Measurements from ENCODE around the gene GOLT1A.

GOLT1A gene

GRCh38 chr1:204154568-204155255 is 59.1 kb downstream of the GOLT1A start:
- no peak for DNase-seq (ENCODE audit: low spot score)

DNA sequence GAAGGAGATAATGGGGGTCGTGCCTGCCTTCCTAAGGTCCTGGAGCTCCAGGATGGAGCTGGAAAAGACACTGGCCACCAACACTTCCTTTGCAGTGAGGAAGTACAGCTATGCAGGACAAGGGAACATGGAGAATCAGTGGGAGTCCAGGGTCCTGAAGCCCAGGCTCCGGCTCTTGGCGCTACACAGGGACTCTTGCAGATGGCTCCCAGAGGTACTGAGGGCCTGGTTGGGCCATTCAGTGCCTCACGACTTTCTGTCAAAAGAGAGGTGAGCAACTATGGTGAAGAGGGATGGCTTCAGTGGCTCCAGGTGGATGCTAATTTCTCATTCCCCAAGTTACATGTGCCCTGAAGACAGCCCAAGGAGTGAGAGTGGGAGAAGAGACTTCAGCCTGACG is 60.1 kb downstream of the GOLT1A start:
- DNase-seq (ENCODE audit: low spot score), result no peak

GRCh38 chr1:204152310-204153044 is 61.3 kb downstream of the GOLT1A start:
- no peak for DNase-seq (ENCODE audit: low spot score)

DNA sequence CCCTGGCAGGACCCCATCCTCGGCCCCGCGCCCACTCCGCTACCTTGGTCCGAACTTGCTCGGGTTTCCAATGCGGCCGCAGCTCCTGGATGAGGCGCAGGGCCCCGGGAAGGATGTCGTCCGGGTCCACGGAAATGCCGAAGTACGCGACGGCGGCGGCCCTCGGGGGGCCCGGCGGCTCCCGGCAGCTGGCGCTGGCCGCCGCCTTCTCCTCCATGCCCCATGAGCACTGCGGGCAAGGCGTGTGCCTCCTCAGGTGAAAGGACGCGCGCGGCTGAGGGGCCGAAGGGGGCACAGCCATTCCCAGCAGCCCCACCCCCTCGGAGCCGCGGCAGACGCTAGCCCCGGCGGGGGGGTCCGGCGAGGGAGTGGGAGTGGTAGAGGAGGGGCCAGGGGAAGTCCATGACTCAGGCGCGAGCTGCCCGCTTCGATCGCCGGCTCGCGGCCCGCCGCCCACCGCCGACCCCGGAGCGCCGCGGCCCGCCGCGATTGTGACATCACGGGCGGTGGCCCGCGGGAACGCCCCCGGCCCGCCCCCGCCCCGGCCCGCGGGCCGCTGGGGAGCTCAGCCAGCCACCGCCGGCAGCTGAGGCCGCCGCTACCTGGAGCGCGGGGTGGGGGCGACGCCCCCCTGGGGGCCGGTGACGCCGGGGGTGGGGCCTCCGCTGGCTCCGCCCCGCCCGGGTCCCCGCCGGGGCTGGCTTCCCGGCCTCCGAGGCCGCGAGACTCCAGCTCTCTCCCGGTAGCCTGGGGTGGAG is 62.1 kb downstream of the GOLT1A start, which contains the start of gene ETNK2:
ETNK2 (minus strand) TSS at position 493 of the 758 bp plus-strand sequence; CDS start at position 301, 192 bp downstream.
- no peak for DNase-seq (ENCODE audit: low spot score)

GRCh38 chr1:204150702-204151551 is 62.9 kb downstream of the GOLT1A start:
- no peak for DNase-seq (ENCODE audit: low spot score)

GRCh38 chr1:204149635-204150565 is 63.9 kb downstream of the GOLT1A start:
- no peak for DNase-seq (ENCODE audit: low spot score)

DNA sequence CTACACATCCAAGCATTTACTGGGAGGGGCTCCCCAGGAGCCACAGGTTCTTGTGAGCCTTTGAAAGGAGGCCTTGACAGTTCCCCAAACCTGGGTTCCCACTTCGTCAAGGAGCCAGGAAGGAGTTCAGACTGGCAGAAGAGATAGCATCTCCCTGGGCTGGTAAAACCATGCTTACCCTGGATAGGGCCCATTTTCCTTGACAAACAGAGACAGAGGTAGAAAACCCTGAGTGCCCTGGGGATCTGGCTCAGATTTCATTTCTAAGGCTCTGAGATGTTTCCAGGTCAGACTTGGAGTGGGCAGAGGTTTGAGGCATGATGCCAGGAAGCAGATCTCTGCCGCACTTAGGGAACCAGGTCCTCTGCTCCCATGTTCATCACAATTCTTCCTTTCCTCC is 64.7 kb downstream of the GOLT1A start:
- no peak for DNase-seq (ENCODE audit: low spot score)

All from kidney capillary endothelial cell (primary cell).